ENCODE data around the gene NR2E1.

NR2E1 gene

GRCh38 chr6:108168090-108168463, 2.3 kb downstream of the NR2E1 start:
- TF ChIP-seq, protein P1, sequence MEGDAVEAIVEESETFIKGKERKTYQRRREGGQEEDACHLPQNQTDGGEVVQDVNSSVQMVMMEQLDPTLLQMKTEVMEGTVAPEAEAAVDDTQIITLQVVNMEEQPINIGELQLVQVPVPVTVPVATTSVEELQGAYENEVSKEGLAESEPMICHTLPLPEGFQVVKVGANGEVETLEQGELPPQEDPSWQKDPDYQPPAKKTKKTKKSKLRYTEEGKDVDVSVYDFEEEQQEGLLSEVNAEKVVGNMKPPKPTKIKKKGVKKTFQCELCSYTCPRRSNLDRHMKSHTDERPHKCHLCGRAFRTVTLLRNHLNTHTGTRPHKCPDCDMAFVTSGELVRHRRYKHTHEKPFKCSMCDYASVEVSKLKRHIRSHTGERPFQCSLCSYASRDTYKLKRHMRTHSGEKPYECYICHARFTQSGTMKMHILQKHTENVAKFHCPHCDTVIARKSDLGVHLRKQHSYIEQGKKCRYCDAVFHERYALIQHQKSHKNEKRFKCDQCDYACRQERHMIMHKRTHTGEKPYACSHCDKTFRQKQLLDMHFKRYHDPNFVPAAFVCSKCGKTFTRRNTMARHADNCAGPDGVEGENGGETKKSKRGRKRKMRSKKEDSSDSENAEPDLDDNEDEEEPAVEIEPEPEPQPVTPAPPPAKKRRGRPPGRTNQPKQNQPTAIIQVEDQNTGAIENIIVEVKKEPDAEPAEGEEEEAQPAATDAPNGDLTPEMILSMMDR (IDR thresholded peaks at IDR 0.05), result no peak
- TF ChIP-seq ZFX (IDR thresholded peaks at IDR 0.05; ENCODE audit: borderline replicate concordance), result no peak
- H3K27ac ChIP-seq, result no peak overlapping the region

DNA sequence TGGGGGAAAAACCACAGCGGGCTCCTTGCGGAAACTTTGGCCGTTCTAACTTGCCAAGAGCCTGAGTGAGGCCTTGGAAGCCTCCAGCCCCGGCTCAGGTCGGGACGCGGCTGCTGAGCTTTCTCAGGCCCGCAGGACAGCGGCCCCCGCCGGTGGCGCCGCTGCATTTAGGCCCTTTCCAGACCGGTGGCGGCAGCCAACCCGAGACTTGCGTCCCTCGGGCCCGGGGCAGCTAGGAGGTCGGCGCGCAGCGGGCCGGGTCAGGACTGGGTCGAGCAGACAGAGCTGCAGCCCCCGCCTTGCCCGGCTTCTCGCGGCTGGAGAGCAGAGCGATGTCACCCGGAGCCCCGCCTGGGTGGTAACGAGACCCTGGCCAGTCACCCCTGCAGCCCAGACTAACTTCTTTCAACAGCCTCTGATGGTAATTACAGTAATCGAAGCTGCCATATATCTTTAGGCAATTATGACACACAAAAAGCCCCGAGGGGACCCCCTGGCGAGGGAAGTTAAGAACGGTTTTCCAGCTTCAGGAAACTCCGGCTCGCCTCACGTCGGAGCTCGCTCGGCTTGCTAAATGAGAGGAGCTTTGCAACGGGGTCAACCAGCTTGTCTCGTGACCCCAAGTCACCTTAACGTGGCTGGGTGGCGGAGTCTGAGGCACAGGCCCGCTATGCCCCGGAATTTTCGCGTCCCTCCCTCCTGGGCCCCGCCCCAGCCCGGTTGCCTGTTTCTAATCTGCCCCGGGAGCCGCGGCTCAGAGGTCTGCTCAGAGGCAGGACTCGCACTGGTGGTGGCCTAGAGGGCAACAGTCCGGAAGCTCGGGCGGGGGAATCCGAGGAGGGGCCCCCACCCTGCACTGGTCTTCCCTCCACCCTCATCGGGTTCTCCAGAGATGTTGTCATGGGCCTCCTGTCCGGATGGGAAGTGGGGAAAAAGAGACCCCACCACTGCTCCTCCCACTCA, 3.0 kb downstream of the NR2E1 start:
- TF ChIP-seq ZFX (IDR thresholded peaks at IDR 0.05; ENCODE audit: borderline replicate concordance), result no peak
- TF ChIP-seq, protein P1 (IDR thresholded peaks at IDR 0.05), result no peak
- no peak overlapping the region for H3K27ac ChIP-seq

GRCh38 chr6:108169464-108170331, 3.9 kb downstream of the NR2E1 start:
- TF ChIP-seq ZFX (IDR thresholded peaks at IDR 0.05; ENCODE audit: borderline replicate concordance), result no peak
- TF ChIP-seq, protein P1 (IDR thresholded peaks at IDR 0.05), result no peak
- no peak overlapping the region for H3K27ac ChIP-seq

DNA sequence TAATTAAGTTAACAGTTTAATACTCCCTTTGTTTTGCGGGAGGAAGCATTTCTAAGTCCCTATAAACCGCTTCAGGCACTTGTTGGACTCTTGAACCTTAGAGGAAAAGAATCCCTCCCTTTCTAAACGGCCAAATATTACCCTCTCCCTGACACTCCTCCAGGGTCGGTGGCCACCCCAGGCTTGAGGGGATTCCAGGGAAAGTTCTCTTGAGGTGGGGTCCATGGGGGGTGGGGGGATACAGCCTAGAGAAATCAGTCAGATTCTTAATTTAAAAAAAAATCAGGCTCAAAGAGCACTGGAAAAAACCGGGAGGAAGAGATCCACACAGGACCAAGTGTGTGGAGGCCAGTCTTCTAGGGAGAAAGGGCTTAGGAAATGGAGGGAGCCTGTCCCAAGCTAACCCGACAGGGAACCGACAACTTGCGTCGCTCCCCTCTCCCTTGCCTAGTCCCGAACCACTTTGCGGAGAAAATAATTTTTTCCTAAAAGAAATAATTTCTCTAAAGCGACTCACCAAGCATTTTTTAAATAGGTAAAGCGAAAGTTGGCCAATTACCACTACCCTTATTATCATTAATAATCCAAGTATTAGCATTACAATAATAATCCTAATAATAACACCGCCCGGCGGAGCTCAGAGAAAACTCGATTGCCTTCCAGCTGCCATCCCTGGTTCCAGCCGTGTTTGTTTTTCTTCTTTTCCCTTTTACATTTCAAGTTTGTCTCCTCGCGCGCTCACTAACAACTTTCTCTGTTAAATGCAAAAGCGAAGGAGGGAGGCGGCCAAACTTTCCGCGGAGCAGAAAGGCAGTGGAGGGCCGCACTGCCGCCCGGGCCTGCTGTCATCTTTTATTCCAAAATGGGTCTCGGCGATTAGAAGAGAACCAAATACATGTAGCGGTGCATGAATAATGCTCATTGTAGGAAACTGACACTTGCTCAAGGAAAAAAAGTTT, 4.8 kb downstream of the NR2E1 start:
- no peak overlapping the region for H3K27ac ChIP-seq
- TF ChIP-seq, protein P1 (IDR thresholded peaks at IDR 0.05), result no peak
- TF ChIP-seq ZFX (IDR thresholded peaks at IDR 0.05; ENCODE audit: borderline replicate concordance), result no peak

DNA sequence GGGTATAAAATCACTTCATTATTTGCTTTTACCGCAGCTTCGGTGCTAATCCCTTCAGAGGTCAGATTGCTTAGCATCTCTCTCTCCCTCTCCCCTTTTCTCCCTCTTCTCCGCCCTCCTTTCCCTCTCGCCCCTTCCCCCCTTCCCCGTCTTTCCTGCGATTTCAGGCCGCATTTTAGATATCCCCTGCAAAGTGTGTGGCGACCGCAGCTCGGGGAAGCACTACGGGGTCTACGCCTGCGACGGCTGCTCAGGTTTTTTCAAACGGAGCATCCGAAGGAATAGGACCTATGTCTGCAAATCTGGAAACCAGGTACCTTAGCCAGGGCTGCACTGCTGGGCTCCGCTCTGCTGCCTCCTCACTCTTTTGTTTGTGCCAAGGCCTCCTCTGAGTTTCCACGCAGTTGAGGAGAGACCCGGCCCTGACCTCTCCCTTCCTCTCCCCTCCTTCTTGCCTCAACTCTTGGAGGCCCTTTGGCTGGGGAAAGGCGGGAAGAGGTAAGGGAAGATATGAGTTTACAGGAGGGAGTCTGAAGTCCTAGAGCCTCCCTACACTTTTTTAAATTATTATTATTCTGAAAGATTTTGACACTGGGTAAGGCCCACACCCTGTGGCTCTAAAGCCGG, 5.6 kb downstream of the NR2E1 start:
- no peak overlapping the region for H3K27ac ChIP-seq
- no peak for TF ChIP-seq ZFX (IDR thresholded peaks at IDR 0.05; ENCODE audit: borderline replicate concordance)
- TF ChIP-seq, protein P1 (IDR thresholded peaks at IDR 0.05), result no peak

- TF ChIP-seq, protein P1 (IDR thresholded peaks at IDR 0.05), result no peak
- no peak for TF ChIP-seq ZFX (IDR thresholded peaks at IDR 0.05; ENCODE audit: borderline replicate concordance)
Observed at GRCh38 chr6:108171918-108172516, 6.2 kb downstream of the NR2E1 start.

More at GRCh38 chr6:108171918-108172516, 6.2 kb downstream of the NR2E1 start:
- H3K27ac ChIP-seq, result no peak overlapping the region

Data from 22Rv1 (cell line).